ENCODE data around the gene MRPS10.

Gene MRPS10

GRCh38 chr6:42166444-42167141 lies 51.1 kb downstream of the MRPS10 start:
- H3K4me3 ChIP-seq (ENCODE audit: low read length), result no peak overlapping the region
- TF ChIP-seq CTCF (IDR thresholded peaks at IDR 0.05; ENCODE audit: insufficient read depth, low read depth, low read length, missing control alignments), result peak; percentile 95
- DNase-seq (ENCODE audit: low read depth), result peak; percentile 82

- H3K4me3 ChIP-seq (ENCODE audit: low read length), result no peak overlapping the region
- DNase-seq (ENCODE audit: low read depth), result no peak
- TF ChIP-seq CTCF (IDR thresholded peaks at IDR 0.05; ENCODE audit: insufficient read depth, low read depth, low read length, missing control alignments), result no peak
Measured at GRCh38 chr6:42165016-42165415, 52.6 kb downstream of the MRPS10 start.

- no peak for TF ChIP-seq CTCF (IDR thresholded peaks at IDR 0.05; ENCODE audit: insufficient read depth, low read depth, low read length, missing control alignments)
- DNase-seq (ENCODE audit: low read depth), result peak; percentile 40
- H3K4me3 ChIP-seq (ENCODE audit: low read length), result no peak overlapping the region
Measured at GRCh38 chr6:42163981-42164380, 53.7 kb downstream of the MRPS10 start.

GRCh38 chr6:42162812-42163211 lies 54.8 kb downstream of the MRPS10 start:
- no peak for TF ChIP-seq CTCF (IDR thresholded peaks at IDR 0.05; ENCODE audit: insufficient read depth, low read depth, low read length, missing control alignments)
- no peak overlapping the region for H3K4me3 ChIP-seq (ENCODE audit: low read length)
- DNase-seq (ENCODE audit: low read depth), result no peak

GRCh38 chr6:42162384-42162783 lies 55.3 kb downstream of the MRPS10 start:
- DNase-seq (ENCODE audit: low read depth), result no peak
- no peak for TF ChIP-seq CTCF (IDR thresholded peaks at IDR 0.05; ENCODE audit: insufficient read depth, low read depth, low read length, missing control alignments)

GRCh38 chr6:42159431-42160024 lies 58.1 kb downstream of the MRPS10 start:
- DNase-seq (ENCODE audit: low read depth), result peak; percentile 43
- H3K4me3 ChIP-seq (ENCODE audit: low read length), result no peak overlapping the region
- TF ChIP-seq CTCF (IDR thresholded peaks at IDR 0.05; ENCODE audit: insufficient read depth, low read depth, low read length, missing control alignments), result no peak

More at GRCh38 chr6:42162384-42162783, 55.3 kb downstream of the MRPS10 start:
- no peak overlapping the region for H3K4me3 ChIP-seq (ENCODE audit: low read length)

GRCh38 chr6:42158631-42159030 lies 59.0 kb downstream of the MRPS10 start:
- DNase-seq (ENCODE audit: low read depth), result no peak
- no peak for TF ChIP-seq CTCF (IDR thresholded peaks at IDR 0.05; ENCODE audit: insufficient read depth, low read depth, low read length, missing control alignments)

More at GRCh38 chr6:42158631-42159030, 59.0 kb downstream of the MRPS10 start:
- no peak overlapping the region for H3K4me3 ChIP-seq (ENCODE audit: low read length)

All from epithelial cell of esophagus (primary cell).